ENCODE results near the gene PRELID2. TPM values are rescaled to one million over a fixed set of nuclear protein-coding genes. Genes with fewer than 3 reads are reported as not detected.
A peak's percentile ranks its signal among the peaks of the same experiment; 100 is the strongest.

Gene PRELID2
- total RNA-seq, 2 donors from 2014 or later: 6.7 to 14.3 TPM

DNA sequence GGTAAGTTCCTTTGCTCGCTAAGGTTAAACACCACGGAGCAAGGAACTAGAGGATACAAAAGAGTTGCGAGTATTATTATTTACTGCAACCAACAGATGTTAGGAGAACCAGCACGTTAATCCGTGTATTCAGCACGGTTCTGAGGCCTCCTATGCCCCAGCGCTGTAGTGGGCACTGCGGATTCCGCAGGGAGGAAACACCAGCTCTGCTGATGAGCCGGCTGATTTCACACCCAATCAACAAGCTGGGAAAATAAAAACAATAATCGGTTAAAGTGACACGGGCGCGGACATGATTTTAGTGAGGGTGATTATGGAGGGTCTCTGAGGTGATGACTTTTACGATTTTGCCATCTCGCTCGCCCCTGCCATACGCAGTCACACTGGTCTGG is 702 bp upstream of the PRELID2 start:
- no peak overlapping the region for H3K27ac Mint-ChIP-seq
- peaks cover 42% of the 10 kb centered on the region for H3K27me3 ChIP-seq (ENCODE audit: control insufficient read depth, insufficient read depth, low read length, poor library complexity, severe bottlenecking)
- peak overlapping the region; percentile 56 for H3K4me3 Mint-ChIP-seq
- H3K9me3 ChIP-seq (ENCODE audit: control insufficient read depth, low read length): no peaks in the 10 kb centered on the region
- WGBS, 2 experiments (ENCODE audit: insufficient coverage in 1 of 2, insufficient read length in 1 of 2): 84 to 91% methylated on average over 14 to 18 of the region's 18 CpGs
- TF ChIP-seq CTCF (conservative IDR thresholded peaks at IDR 0.05): no peak
- peak overlapping the region; percentile 84 for H3K4me3 ChIP-seq (ENCODE audit: low read length)
- H3K4me1 Mint-ChIP-seq: peaks cover 13% of the 10 kb centered on the region
- H3K4me1 ChIP-seq (ENCODE audit: control insufficient read depth, insufficient read depth, low read length): no peaks in the 10 kb centered on the region
- peaks cover 71% of the 10 kb centered on the region for H3K27me3 Mint-ChIP-seq (ENCODE audit: insufficient read depth)
- H3K9ac ChIP-seq (ENCODE audit: extremely low read depth, low read length, poor library complexity, severe bottlenecking): peak overlapping the region; percentile 33
- no peak for DNase-seq
- H3K36me3 ChIP-seq (ENCODE audit: control insufficient read depth, insufficient read depth, low read length): no peaks in the 10 kb centered on the region
- no peaks in the 10 kb centered on the region for H3K36me3 Mint-ChIP-seq (ENCODE audit: low read depth)
- no peaks in the 10 kb centered on the region for H3K9me3 Mint-ChIP-seq
- H3K27ac ChIP-seq (ENCODE audit: low read depth, low read length): no peak overlapping the region

DNA sequence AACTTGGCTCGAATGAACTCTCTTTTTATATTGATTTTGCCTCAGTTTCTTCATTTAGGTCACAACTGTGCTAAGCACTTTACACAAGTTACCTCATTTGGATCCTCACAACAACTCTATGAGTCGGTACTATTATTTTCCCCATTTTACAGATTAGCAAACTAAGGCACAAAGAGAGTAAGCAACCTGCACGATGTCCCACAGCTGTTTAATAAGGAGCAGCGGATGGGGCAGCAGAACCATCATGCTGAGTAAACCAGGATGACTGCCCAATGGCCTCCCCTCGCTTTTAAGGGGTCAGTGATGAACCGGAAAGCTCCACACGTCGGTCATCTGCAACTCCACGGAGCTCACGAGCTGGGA is 607 bp downstream of the PRELID2 start:
- Histone ChIP-seq H3K9me3 (ENCODE audit: control insufficient read depth, low read length) (no peaks in the 10 kb centered on the region), H3K36me3 (ENCODE audit: control insufficient read depth, insufficient read depth, low read length) (no peaks in the 10 kb centered on the region), H3K9ac (ENCODE audit: extremely low read depth, low read length, poor library complexity, severe bottlenecking) (peak overlapping the region; percentile 27), H3K27me3 (ENCODE audit: control insufficient read depth, insufficient read depth, low read length, poor library complexity, severe bottlenecking) (peaks cover 32% of the 10 kb centered on the region), H3K4me3 (ENCODE audit: low read length) (peak overlapping the region; percentile 84), H3K27ac (ENCODE audit: low read depth, low read length) (no peak overlapping the region), H3K4me1 (ENCODE audit: control insufficient read depth, insufficient read depth, low read length) (no peaks in the 10 kb centered on the region)
- peak overlapping the region; percentile 56 for H3K4me3 Mint-ChIP-seq
- no peak for TF ChIP-seq CTCF (conservative IDR thresholded peaks at IDR 0.05)
- peaks cover 59% of the 10 kb centered on the region for H3K27me3 Mint-ChIP-seq (ENCODE audit: insufficient read depth)
- 48 to 54% methylated on average over 9 to 10 of the region's 10 CpGs for WGBS, 2 experiments (ENCODE audit: insufficient coverage in 1 of 2, insufficient read length in 1 of 2)
- H3K36me3 Mint-ChIP-seq (ENCODE audit: low read depth): no peaks in the 10 kb centered on the region
- no peak overlapping the region for H3K27ac Mint-ChIP-seq
- no peak for DNase-seq
- no peaks in the 10 kb centered on the region for H3K9me3 Mint-ChIP-seq
- H3K4me1 Mint-ChIP-seq: peaks cover 13% of the 10 kb centered on the region

- H3K4me1 Mint-ChIP-seq: peaks cover 12% of the 10 kb centered on the region
- no peaks in the 10 kb centered on the region for H3K36me3 ChIP-seq (ENCODE audit: control insufficient read depth, insufficient read depth, low read length)
- H3K4me3 Mint-ChIP-seq: no peak overlapping the region
- no peaks in the 10 kb centered on the region for H3K4me1 ChIP-seq (ENCODE audit: control insufficient read depth, insufficient read depth, low read length)
- no peaks in the 10 kb centered on the region for H3K9me3 Mint-ChIP-seq
- no peak for TF ChIP-seq CTCF (conservative IDR thresholded peaks at IDR 0.05)
- peaks cover 25% of the 10 kb centered on the region for H3K27me3 ChIP-seq (ENCODE audit: control insufficient read depth, insufficient read depth, low read length, poor library complexity, severe bottlenecking)
- DNase-seq: no peak
- H3K4me3 ChIP-seq (ENCODE audit: low read length): no peak overlapping the region
- H3K27me3 Mint-ChIP-seq (ENCODE audit: insufficient read depth): peaks cover 51% of the 10 kb centered on the region
- no peaks in the 10 kb centered on the region for H3K9me3 ChIP-seq (ENCODE audit: control insufficient read depth, low read length)
- H3K27ac ChIP-seq (ENCODE audit: low read depth, low read length): no peak overlapping the region
- no peak overlapping the region for H3K9ac ChIP-seq (ENCODE audit: extremely low read depth, low read length, poor library complexity, severe bottlenecking)
- H3K27ac Mint-ChIP-seq: no peak overlapping the region
- 78 to 82% methylated on average over 5 to 9 of the region's 10 CpGs for WGBS, 2 experiments (ENCODE audit: insufficient coverage in 1 of 2, insufficient read length in 1 of 2)
- no peaks in the 10 kb centered on the region for H3K36me3 Mint-ChIP-seq (ENCODE audit: low read depth)
Observed at GRCh38 chr5:145833631-145834200, 1.4 kb downstream of the PRELID2 start.

All from endodermal cell (in vitro differentiated cells).